Progenitor cell of endocrine pancreas (in vitro differentiated cells): ENCODE results near the gene RPS25. TPM values are rescaled to one million over a fixed set of nuclear protein-coding genes. Genes with fewer than 3 reads are reported as not detected.

Source experiments
- DNase-seq: peaks from one replicate; pipeline ENCODE4 v3.0.0; 2021; ENCODE audit warnings: low spot score; ENCODE audit not compliant: unreplicated experiment
- H3K27ac Mint-ChIP-seq: 2 replicates; pipeline ENCODE4 v1.8.0; 2021; ENCODE audit warnings: mild to moderate bottlenecking, moderate library complexity, mixed read lengths
- H3K27me3 Mint-ChIP-seq: 2 replicates; pipeline ENCODE4 v1.8.0; 2021; ENCODE audit warnings: mixed read lengths
- H3K36me3 Mint-ChIP-seq: 2 replicates; pipeline ENCODE4 v1.8.0; 2022; ENCODE audit warnings: mixed read lengths; ENCODE audit not compliant: insufficient read depth
- H3K4me1 Mint-ChIP-seq: 2 replicates; pipeline ENCODE4 v1.8.0; 2021; ENCODE audit warnings: low read depth, mixed read lengths
- H3K4me3 Mint-ChIP-seq: 2 replicates; pipeline ENCODE4 v1.8.0; 2021; ENCODE audit warnings: low read depth, mild to moderate bottlenecking, moderate library complexity, mixed read lengths
- H3K9me3 Mint-ChIP-seq: 2 replicates; pipeline ENCODE4 v1.8.0; 2021; ENCODE audit warnings: low read depth, mixed read lengths
- total RNA-seq: library from RNA; stranded (reverse); gene quantifications from 2 replicates; pipeline ENCODE4 v1.2.1, GENCODE V29; 2021
- TF ChIP-seq, protein P1 (sequence below): fragments of 200-600 bp; sonication (generic); IDR thresholded peaks from one replicate; pipeline ENCODE4 v1.5.0; 2021; ENCODE audit warnings: antibody characterized with exemption, mild to moderate bottlenecking; ENCODE audit not compliant: unreplicated experiment

The RPS25 gene
- total RNA-seq, 1 donor from 2014 or later: 1,112 TPM

DNA sequence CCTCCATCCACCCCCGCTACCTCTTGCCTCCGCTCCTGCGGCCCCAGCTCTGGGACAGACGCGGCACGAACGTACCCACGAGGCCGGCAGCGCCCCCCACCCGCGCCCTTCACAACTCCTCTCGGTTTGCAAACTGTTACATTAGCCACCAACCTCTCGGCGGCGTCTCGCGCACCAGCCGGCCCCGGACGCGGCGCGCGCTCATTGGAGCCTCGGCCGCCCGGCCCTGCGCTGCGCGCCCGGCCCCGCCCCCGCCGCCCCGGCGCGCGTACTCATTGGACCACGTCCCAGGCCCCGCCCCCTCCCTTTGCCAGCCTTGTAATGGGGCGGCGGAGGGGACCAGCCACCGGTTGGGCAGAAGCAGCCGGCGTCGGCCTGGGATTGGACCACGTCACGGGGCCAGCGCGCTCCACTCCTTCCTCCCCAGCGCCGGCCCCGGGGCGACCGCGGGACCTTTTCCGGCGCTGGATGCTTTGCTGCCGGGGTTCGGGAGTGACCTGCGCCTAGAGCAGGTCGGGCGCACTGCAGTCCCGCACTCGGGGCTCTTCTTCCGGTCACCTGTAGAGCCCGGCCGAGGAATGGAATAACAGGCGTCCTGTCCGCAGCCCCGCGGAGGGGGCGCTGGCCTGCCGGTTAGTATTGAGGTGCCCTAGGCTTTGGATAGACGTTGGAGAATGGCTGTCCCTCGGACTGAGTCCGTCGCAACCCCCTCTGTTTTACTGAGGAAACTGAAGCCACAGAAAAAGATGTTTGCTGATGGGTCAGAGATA is 39.0 kb upstream of the RPS25 start, which contains the start of gene HYOU1:
HYOU1 (minus strand) TSS at position 206 of the 770 bp plus-strand sequence. CDS start 1,045 bp downstream, outside the sequence.
- Mint-ChIP-seq H3K9me3 (no peaks in the 10 kb centered on the region), H3K27me3 (no peaks in the 10 kb centered on the region), H3K27ac (peak within 1 kb of the TSS; percentile 96), H3K4me3 (peak within 1 kb of the TSS; percentile 83), H3K4me1 (peaks cover 20% of the 10 kb centered on the region), H3K36me3 (peaks cover 16% of the 10 kb centered on the region)
- DNase-seq: peak; percentile 98
- TF ChIP-seq, protein P1, sequence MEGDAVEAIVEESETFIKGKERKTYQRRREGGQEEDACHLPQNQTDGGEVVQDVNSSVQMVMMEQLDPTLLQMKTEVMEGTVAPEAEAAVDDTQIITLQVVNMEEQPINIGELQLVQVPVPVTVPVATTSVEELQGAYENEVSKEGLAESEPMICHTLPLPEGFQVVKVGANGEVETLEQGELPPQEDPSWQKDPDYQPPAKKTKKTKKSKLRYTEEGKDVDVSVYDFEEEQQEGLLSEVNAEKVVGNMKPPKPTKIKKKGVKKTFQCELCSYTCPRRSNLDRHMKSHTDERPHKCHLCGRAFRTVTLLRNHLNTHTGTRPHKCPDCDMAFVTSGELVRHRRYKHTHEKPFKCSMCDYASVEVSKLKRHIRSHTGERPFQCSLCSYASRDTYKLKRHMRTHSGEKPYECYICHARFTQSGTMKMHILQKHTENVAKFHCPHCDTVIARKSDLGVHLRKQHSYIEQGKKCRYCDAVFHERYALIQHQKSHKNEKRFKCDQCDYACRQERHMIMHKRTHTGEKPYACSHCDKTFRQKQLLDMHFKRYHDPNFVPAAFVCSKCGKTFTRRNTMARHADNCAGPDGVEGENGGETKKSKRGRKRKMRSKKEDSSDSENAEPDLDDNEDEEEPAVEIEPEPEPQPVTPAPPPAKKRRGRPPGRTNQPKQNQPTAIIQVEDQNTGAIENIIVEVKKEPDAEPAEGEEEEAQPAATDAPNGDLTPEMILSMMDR: peak; percentile 49

DNA sequence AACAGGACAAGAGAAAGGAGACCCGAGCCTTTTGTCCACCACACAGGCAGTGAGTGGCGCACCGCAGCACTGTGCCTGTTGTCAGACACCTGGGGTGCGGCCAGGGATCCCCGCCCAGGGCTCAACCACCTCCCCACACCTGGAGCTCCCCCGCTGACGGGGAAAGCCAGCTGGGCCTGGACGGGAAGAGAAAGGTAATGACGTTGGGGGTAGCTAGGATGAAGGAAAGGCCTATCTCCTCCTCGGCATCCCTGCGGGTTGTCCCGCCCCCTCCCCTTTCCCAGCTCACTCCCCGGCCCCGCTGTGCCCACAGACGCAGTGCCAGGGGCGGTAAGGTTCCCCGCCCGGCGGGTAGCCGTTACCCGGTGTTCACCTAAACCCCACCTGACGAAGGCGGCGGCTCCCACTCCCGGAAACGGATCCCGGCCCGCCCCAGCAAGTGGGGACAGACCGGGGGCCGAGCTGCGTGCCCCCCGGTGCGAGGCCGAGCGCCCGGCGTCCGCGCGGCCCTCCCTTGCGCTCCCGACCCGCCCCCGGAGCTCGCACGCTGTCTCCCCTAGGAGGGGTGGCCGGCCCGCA is 38.4 kb upstream of the RPS25 start:
- H3K27ac Mint-ChIP-seq: peak overlapping the region; percentile 96
- TF ChIP-seq, protein P1: peak; percentile 27
- no peaks in the 10 kb centered on the region for H3K27me3 Mint-ChIP-seq
- peak; percentile 27 for DNase-seq
- peaks cover 20% of the 10 kb centered on the region for H3K4me1 Mint-ChIP-seq
- peak overlapping the region; percentile 83 for H3K4me3 Mint-ChIP-seq
- H3K36me3 Mint-ChIP-seq: peaks cover 17% of the 10 kb centered on the region
- no peaks in the 10 kb centered on the region for H3K9me3 Mint-ChIP-seq

DNA sequence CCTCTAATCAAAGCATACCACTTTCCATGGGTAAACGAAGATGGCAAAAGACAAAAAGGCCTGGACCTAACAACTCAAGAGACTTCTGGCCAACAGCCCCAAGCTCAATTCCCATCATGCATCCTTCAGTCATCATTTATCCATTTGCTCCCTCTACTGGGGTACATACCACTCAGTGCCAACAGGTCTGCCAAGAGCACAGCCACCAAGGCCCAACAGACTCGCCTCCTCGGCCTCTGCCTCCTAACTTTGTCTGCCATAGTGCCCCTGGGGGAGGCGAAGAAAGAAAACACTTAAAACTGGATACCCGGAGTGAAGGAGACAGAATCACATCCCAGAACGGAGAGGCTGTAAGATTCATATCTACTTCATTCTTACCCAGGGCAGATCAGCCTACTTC is 37.8 kb upstream of the RPS25 start:
- Mint-ChIP-seq H3K4me3 (peak overlapping the region; percentile 83), H3K36me3 (peaks cover 17% of the 10 kb centered on the region), H3K27me3 (no peaks in the 10 kb centered on the region), H3K9me3 (no peaks in the 10 kb centered on the region), H3K4me1 (peaks cover 20% of the 10 kb centered on the region), H3K27ac (peak overlapping the region; percentile 88)
- no peak for DNase-seq
- TF ChIP-seq, protein P1: no peak

DNA sequence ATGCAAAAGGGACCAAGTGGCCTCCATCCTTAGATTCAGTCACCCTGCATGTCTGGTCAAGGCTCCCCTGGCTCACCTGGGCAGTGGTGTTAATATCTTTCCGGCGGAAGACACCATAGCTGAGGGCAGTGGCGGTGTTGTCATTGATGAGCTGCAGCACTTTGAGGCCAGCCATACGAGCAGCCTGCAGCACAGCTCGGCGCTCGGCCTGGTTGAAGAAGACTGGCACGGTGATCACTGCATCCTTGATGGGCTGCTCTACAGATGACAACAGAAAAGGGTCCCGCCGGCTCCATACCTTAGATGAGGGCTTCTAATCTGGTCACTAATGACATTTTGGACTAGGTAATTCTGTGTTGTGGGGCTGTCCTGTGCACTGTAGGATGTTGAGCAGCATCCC is 36.3 kb upstream of the RPS25 start:
- peak overlapping the region; percentile 47 for H3K4me3 Mint-ChIP-seq
- no peak overlapping the region for H3K27ac Mint-ChIP-seq
- H3K27me3 Mint-ChIP-seq: no peaks in the 10 kb centered on the region
- peaks cover 20% of the 10 kb centered on the region for H3K4me1 Mint-ChIP-seq
- peaks cover 20% of the 10 kb centered on the region for H3K36me3 Mint-ChIP-seq
- H3K9me3 Mint-ChIP-seq: no peaks in the 10 kb centered on the region
- TF ChIP-seq, protein P1: no peak
- no peak for DNase-seq

DNA sequence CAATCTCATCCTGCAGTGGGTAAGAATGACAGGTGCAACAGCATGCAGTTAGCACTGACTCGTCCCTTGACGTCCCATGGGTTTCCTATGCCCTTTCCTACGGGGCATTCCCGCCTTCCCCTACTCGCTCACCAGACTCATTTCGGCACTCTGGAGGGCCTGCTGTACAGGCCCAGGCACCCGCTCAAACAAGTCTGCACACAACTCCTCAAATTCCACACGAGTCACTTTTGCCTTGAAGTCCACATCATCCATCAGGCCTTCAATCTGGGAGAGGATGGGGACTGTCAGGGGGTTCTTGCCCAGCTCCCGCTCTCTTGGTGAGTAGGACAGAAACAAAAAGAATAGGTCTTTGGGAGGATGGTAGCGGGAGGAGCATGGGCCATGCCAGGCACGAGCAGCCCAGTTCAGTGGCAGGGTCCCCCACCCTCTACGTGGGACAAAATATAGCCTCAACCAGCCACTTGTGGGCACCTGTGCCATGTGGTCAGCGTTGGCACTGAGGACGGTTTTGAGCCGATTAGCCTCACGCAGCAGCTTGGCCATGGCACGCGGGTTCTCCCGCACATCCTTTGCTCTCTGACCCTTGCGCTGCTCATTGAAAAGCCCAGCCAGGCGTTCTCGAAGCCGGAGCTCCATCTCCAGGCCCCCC is 34.1 kb upstream of the RPS25 start:
- H3K4me3 Mint-ChIP-seq: no peak overlapping the region
- H3K36me3 Mint-ChIP-seq: peaks cover 30% of the 10 kb centered on the region

More for the DNA sequence above, 34.1 kb upstream of the RPS25 start:
- peaks cover 8% of the 10 kb centered on the region for H3K4me1 Mint-ChIP-seq
- H3K27me3 Mint-ChIP-seq: no peaks in the 10 kb centered on the region
- no peaks in the 10 kb centered on the region for H3K9me3 Mint-ChIP-seq
- TF ChIP-seq, protein P1: no peak
- DNase-seq: no peak
- H3K27ac Mint-ChIP-seq: no peak overlapping the region
